AG20443 (cell line): ENCODE results near the gene ARIH2.
"Not testable (repeated sequence)": the region's sequence is repeated elsewhere in the genome, so short reads cannot be mapped to it uniquely, and the experiment has no call there.

Source experiments
- DNase-seq: peaks from one replicate; pipeline ENCODE4 v3.0.0; 2012; ENCODE audit warnings: low spot score, mixed read lengths

Gene ARIH2

DNA sequence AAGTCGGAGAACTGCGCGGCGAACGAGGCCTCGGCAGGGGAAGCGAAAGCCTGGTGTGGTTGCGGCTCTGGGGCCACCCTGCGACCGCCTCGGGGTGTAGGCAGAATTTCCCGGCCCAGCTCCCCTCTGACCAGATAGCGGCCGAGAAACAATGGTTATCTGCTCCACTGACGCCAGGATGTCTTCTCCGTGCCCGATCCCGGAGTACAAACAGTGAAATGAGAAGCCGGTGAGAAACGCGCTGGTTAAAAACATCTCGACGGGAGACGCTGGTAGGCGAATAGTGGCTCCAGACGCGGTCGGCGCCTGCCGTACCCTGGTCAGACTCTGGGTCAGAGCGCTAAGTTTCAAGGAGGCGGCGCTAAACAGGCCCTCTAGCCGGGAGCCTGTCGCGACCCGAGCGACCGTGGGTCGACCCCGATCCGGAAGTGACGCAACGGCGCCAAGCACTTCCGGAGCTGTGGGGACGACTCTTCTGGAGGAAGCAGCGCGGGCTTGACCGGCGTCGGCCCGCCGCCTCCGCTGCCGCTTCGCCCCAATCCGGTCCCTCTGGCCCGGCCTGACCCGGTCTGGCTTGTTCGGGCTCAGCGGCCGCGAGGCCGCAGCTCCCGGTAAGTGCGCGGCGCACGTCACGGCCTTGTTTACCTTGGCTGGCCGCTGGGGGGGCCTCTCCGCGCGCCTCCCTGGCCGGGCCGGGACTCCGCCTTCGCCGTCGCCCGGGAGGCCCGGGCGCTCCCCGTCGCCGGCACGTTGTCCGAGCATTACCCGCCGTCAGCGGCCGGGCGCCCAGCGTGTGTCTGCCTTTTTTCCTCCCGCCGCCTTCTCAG, at the start of gene ARIH2:
TSS of gene ARIH2 (plus strand) at position 455 of the 827 bp plus-strand sequence. CDS start 8,717 bp downstream, outside the sequence.
- DNase-seq, result peak; percentile 98

DNA sequence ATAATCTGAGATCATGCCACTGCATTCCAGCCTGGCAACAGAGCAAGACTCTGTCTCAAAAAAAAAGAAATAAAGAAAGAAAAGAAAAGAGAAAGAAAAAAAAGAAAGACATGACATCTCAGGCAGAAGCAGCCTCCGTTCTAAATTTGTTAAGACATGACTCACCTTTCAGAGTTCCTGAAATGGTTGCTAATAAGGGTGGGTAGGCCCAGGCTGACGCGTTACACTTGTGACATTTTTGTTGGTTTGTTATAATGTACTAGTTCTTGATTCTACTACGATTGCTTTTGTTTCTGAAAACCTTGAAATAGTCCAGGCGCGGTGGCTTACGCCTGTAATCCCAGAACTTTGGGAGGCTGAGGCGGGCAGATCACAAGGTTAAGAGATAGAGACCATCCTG, 41.0 kb upstream of the ARIH2 start:
- no peak for DNase-seq

DNA sequence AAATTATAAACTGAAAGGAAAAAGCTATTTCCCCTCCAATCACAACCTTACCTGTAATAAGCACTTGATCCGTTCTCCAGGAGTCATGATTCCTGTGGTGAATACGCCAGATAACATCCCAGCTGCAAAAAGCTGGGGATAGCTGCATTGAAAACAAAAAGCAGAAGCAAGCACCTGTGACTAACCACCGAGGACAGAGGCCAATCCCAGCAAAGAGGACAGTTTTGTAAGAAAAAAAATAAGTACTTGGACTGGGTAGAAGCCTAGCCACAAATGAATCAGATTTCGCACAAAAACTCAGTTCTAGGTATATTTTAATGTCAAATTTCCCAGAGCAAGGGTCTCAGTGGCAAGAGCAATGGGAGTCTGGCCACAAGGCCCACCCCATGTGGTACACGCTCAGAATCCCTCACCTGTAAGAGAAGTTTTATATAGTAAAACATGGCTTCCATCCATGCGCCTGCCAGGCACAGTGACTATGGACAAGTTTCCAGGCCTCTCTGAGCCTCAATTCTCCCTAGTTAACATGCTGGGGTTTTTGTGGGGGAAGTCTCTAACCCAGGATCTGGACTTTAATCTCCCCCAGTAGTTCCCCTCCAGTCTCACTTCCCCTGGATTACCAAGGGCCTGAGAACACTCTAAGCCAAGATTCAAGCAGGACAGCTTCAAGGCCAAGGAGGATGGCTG, 39.2 kb upstream of the ARIH2 start:
- no peak for DNase-seq

DNA sequence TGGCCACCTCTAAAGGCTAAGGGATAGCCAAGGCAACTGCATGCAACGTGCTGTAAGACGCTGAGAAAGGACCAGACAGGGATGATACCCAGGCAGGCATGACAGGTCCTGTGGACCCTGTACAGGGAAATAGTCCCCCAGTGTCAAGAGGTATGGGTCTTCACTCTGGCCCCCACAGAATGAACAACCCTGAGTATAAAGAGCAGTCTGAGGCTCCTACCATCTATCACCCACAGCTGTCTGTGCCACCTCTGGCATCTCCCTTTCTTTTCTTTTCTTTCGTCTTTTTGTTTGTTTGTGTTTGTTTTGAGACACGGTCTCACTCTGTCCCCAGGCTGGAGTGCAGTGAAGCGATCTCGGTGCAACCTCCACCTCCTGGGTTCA, 38.7 kb upstream of the ARIH2 start:
- no peak for DNase-seq

DNA sequence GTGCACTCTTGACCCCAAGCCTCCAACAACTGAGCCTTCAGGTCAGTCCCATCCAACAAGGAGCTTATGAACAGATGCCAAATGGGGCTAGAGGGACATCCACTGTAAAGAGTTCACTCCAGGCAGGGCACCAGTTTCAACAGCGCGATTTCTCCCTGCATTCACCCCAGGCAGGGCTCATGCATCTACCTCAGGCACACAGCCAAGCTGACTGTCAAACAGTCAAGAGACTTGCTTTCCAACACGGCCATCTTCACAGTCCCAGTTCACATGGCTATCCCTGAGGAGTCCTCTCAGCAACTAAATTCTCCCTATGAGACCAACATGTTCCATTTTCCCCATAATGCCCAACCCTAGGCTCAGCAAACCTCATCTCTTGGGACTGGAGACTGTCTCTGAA, 37.6 kb upstream of the ARIH2 start:
- no peak for DNase-seq

DNA sequence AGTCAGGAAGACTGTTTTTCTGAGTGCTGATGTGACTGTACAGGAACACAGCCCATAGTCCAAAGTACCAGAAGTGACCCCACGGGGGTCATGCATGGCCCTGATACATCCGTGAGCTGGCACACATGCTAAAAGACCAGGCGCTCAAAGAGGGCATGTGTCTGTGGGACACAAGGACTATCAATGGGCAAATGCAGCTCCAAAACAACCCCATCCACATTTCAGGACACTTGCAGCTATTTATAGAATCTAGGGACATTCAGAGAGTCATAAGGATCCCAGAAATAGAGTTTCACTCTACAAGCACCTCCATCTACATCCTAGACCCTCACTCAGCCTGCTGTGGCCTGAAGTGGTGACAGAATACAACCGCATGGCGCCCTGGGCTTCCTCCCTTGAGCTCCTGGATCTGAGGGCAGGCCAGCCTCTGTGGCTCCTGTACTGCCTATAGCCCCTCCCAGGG, 37.0 kb upstream of the ARIH2 start:
- peak; percentile 9 for DNase-seq

DNA sequence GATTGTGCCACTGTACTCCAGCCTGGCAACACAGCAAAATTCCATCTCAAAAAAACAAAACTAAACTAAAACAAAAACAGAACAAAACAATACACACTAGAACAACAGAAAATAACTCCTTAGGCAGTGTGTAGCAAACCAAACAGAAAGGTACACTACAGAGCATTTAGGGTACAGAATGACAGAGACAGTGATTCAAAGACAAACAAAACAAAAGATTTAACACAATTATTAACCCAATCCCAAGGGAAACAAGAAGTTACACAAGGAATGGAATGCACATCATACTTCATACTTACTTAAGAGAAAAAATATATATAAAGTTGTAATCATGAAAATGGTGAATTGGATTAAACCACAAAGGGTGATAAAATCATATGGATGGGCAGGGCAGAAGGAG, 32.9 kb upstream of the ARIH2 start:
- DNase-seq, result no peak

DNA sequence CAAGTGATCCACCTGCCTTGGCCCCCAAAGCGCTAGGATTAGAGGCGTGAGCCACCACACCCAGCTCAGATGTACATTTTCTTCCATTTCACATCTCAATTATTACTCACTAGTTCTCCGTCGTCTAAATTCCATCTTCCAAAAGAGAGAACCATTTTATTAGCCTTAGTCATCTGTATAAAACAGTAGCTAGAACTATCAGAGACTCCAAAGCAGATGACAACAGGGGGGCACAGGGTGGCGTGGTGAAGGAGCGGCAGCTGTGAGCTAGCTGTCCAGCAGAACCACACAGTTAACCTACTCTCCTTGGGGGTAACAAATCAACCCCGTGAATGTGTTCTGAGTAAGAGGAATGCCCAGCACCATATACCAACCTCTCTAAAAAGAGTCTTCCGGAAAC, 27.0 kb upstream of the ARIH2 start:
- no peak for DNase-seq

DNA sequence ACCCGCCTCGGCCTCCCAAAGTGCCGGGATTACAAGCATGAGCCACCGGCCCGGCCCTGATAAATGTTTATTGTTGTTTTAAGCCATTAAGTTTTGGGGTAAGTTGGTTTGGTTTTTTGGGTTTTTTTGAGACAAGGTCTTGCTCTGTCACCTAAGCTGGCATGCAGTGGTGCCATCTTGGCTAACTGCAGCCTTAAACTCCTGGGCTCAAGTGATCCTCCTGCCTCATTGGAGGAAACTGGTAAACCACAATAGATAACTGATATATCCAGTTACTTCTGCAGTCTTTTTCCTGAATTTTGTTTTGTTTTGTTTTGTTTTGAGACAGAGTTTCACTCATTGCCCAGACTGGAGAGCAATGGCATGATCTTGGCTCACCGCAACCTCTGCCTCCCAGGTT, 24.1 kb upstream of the ARIH2 start:
- DNase-seq, result no peak

DNA sequence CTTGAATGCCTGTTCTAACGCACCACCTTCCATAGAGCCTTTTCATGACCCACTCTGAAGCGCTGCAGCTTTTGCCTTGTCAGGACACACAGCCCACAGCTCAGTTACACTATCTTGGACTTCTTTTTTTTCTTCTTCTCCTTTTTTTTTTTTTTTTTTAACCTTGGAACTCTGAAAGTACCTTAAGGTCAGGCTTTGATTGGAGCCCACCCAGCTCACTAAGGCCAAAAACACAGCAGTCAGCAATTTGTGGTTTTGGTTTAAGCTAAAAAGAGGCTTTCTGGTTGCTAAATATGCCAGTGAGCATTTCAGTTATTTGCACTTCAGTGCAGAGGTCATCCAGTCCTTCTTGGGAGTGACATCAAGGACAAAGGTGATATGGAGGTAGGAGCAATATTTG, 21.7 kb upstream of the ARIH2 start:
- no peak for DNase-seq

DNA sequence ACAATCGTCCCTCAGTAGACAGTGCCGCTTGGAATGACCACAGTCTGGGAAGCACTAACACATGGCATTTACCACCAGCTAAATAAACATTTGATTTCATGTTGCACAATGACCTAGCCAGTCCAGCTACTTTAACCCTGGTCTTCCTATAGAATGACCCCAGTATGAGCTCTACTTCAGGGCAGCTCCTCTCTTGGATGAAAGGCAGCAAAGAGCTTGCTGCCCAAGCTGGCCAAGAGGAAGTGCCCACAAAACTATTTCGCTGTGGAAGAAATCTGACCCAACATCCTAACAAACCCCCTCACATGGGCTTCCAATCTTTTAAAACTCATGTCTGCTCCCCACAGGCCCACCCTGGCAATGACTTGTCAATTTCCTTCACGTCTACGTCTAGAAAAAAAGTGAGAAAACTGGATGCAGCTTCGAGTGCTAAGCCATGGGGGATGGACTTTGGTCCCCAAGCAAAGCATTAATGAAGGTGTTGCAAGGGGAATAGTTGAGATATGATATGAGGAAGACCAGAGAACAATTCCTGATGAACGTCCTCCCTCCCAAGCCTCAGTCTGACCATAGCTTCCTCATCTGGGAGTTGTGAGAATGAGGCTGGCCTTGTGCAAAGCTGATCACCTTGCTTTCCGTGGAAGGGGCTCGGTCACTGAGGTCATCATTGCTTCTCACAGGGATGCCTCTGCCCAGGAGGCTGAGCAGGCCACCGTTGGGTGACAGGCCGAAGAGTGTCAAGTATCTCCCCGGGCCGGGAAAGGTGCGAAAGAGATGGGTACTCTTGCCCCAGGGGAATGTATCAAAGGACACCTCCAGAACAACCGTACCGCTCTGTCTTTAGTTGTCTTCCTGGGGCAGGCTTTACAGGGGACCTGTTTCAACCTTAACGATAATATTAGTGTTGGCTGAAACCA, 20.9 kb upstream of the ARIH2 start:
- no peak for DNase-seq

DNA sequence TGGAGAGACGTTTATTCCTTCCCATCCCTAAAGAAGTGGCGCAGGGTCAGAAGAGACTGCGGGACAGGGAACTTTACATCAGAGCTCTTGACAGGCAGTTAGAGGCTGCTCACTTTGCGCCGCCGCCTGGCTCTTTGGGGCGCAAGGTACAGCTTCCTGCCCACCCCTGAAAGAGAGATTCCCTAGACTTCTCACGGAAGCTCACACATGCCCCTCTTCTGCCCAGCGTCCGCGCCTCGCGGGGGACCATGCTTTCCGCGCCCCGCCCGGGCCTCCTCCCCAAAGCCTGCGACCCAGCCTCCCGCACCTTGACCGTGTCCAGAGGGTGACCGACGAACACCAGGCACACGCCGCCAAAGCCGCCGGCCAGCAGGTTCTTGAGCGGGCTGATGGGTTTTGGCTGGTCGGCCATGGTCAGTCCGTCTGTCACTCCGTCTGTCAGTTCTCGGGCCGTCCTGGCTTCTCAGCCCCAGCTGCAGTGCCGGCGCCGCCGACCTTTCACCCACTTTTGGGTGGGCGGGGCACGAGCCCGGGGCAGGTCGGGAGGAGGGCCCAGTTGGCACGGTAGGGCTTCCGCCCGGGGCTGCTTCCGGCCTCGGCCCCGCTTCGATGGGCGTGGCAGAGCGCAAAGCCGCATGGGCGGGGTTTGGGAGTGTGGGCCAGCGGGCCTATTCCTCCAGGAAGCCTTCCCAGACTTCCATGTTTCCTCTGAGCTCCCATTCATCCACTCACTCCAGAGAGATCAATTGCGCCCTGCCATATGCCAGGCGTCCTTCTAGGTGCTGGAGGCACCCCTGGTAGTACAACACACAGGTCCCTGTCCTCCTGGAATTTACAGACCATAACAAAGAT, 20.0 kb upstream of the ARIH2 start, which contains the start of gene SLC25A20:
TSS of gene SLC25A20 (minus strand) at position 500 of the 852 bp plus-strand sequence. CDS start at position 412, 88 bp downstream.
- peak; percentile 99 for DNase-seq

DNA sequence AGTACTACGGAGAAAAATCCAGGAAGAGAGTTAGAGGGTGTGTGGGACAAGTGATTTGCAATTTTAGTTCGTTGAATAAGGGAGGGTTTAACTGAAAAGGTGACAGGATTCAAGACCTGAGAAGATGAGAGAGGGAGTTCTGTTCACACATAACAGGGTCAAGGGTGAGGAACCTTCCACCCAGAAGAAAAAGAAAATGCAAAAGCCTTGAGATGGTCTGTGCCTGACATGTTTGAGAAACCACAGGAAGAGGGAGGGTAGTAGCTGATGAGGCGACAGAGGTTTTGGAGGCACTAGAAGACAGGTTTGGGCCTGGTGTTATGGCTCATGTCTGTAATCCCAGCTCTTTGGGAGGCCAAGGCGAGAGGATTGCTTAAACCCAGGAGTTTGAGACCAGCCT, 19.4 kb upstream of the ARIH2 start:
- DNase-seq, result no peak

DNA sequence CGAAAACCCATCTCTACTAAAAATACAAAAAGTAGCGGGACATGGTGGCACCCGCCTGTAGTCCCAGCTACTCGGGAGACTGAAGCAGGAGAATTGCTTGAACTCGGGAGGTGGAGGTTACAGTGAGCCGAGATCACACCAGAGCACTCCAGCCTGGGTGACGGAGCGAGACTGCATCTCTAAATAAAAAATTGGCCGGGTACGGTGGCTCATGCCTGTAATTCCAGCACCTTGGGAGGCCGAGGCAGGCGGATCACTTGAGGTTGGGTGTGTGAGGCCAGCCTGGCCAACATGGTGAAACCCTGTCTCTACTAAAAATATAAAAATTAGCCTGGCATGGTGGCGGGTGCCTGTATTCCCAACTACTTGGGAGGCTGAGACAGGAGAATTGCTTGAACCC, 11.6 kb upstream of the ARIH2 start:
- DNase-seq, result not testable (repeated sequence)

DNA sequence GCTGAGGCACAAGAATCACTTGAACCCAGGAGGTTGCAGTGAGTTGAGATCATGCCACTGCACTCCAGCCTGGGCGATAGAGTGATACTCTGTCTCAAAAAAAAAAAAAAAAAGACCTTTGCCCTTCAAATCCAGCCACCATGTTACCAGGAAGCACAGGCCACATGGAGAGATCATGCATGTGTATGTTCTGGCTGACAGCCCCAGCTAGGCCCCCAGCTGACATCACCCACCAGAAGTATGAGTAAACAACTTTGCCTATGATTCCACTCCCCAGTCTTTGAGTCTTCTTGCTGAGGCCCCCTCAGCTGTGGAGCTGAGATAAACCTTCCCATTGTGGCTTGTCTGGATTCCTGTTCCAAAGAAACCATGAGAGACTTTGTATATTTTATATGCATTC, 3.3 kb upstream of the ARIH2 start:
- DNase-seq, result no peak

DNA sequence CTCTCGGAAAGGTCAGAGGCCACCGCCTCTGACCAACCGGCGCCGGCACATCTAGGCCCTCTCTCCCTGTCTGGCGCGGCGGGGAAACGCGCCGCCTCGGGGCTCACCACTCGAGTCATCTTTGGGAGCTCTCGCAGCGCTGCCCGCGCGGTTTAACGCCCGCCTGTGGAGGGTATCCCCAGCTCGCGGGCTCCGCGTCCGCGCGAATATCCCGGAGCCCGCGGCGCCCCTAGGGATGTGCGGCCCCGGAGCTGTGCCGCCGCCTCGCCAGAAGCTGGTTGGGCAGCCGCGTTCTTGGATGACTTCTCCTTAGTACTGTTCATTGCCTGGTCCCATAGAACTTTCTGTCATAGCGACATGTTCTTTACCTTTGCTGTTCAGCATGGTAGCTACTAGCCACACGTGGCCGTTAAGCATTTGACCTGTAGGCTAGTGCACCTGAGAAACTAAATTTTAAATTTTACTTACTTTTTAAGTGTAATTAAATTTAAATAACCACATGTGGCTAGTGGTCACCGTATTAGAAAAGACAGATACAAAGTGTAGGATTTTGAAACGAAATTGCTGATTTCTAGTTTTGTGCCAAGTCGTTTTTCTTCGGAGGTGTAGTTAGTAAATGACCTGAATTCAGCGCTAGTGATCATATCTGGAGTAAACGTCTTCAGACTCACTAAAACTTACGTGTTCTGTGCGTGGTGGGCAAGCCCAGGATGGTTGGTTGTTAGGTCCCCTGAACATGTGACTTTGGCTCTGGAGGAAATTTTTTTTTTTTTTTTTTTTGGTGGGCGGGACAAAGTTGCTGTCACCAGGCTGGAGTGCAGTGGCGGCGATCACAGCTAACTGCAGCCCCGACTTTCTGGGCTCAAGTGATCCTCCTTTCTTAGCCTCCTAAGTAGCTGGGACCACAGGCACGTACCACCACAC, 835 bp downstream of the ARIH2 start:
- peak; percentile 70 for DNase-seq

DNA sequence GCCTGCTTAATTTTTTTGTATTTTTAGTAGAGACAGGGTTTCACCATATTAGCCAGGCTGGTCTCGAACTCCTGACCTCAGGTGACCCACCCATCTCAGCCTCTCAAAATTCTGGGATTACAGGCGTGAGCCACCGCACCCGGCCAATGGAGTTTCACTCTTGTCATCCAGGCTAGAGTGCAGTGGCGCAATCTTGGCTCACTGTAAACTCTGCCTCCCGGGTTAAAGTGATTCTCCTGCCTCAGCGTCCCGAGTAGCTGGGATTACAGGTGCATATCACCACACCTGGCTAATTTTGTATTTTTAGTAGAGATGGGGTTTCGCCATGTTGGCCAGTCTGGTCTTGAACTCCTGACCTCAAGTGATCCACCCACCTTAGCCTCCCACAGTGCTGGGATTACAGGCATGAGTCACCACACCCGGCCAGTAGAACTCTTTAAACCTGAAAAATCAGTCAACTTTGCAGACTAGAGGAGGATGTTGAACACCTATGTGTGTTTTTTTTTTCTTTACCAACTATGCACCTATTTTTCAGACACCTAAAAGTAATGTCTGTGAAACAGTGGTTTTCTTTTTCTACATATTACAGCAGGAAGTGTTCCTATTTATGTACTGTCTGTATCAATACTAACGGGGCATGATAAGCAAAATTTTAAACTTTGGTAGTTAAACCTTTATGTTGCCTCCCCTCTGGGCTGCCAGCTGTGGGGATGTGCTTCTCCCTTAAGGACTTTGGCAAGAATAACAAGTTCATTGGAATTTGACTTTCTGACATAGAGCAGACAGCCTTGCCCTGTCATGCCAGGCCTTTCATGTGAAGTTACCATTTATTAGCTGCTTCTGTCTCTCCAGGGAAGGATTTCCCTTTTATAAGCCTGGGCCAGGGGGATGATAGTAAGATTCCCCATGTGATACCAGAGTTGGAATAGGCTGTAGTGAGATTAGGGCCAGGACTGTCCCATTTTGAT, 8.1 kb downstream of the ARIH2 start:
- DNase-seq, result no peak

DNA sequence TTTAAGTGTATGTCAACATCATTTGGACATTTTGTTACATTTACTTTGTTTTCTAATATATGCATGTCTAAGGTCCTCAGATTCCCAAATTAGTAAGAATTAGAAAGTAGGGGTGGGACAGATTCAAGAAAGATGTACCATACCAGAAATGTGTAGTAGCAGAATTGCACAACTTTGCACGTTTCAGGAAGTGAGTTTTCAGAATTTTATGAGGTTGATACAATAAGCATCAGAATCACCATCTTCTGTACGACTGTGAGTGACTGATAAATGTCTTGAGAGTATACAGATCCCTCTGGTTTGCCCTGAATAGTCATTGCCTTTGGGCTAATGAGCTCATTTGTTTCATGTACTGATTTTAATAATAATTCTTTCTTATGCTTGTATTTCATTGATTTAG, 9.3 kb downstream of the ARIH2 start:
- DNase-seq, result no peak

DNA sequence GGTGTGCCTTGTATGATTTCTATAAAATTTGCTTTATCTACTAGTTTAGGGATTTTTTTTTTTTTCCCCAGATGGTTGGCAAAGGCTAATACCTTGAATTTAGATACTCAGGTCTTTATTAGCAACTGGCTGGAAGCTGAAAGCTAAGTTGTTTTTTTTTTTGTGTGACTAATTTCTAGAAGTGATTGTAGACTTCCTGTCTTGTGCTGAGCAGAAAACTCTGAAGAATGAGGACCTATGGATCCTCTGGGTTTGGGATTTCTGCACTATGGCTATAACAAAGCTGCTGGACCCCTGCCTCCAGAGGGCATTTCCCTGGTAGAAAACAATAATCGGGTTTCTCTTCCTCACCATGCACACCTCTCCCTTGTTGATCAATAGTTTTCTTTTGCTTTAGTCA, 10.0 kb downstream of the ARIH2 start:
- DNase-seq, result peak; percentile 13
